Natural killer cell (primary cell): ENCODE measurements around the gene ALLC. TPM values are rescaled to one million over a fixed set of nuclear protein-coding genes. Genes with fewer than 3 reads are reported as not detected.
"Not testable (repeated sequence)": the region's sequence is repeated elsewhere in the genome, so short reads cannot be mapped to it uniquely, and the experiment has no call there.

ENCODE experiments used
- ATAC-seq, 3 donors: fragments of 150-1000 bp in 2 of 3; fragments of 200-7000 bp in 1 of 3; cut with Tn5 transposase; 1 replicate in 1 of 3; 2 replicates in 2 of 3; pipeline ENCODE4 v1.10.0; 2021; ENCODE audit warnings: mild to moderate bottlenecking in 2 of 3, moderate library complexity in 2 of 3
- DNase-seq, 2 donors: peaks; one replicate each; pipeline versions ENCODE4 v3.0.0 to v3.0.0-alpha.2; 2013 to 2021; ENCODE audit warnings: mixed read lengths in 1 of 2
- H3K27ac ChIP-seq: one replicate; pipeline ENCODE4 v1.5.1; 2013; ENCODE audit warnings: mild to moderate bottlenecking, low read length
- H3K27me3 ChIP-seq: one replicate; pipeline ENCODE4 v1.6.1; 2013; ENCODE audit warnings: low read length; ENCODE audit not compliant: control insufficient read depth, insufficient read depth
- H3K36me3 ChIP-seq: one replicate; pipeline ENCODE4 v1.6.1; 2013; ENCODE audit warnings: low read length; ENCODE audit not compliant: control insufficient read depth, insufficient read depth
- H3K4me1 ChIP-seq: one replicate; pipeline ENCODE4 v1.6.1; 2013; ENCODE audit warnings: low read length; ENCODE audit not compliant: control insufficient read depth, insufficient read depth
- H3K4me3 ChIP-seq: one replicate; pipeline ENCODE4 v1.5.1; 2013; ENCODE audit warnings: low read length
- H3K9me3 ChIP-seq: one replicate; pipeline ENCODE4 v1.6.1; 2013; ENCODE audit warnings: low read length; ENCODE audit not compliant: control insufficient read depth, insufficient read depth
- H3K27ac Mint-ChIP-seq, 2 donors: one replicate each; pipeline ENCODE4 v1.8.0; 2022; ENCODE audit warnings: mild to moderate bottlenecking in 2 of 2, mixed read lengths in 2 of 2, moderate library complexity in 1 of 2
- H3K27me3 Mint-ChIP-seq, 2 donors: one replicate each; pipeline ENCODE4 v1.8.0; 2022; ENCODE audit warnings: low read depth in 2 of 2, mixed read lengths in 2 of 2
- H3K36me3 Mint-ChIP-seq: one replicate; pipeline ENCODE4 v1.8.0; 2022; ENCODE audit warnings: mixed read lengths
- H3K4me1 Mint-ChIP-seq, 2 donors: one replicate each; pipeline ENCODE4 v1.8.0; 2022; ENCODE audit warnings: mixed read lengths in 2 of 2
- H3K4me3 Mint-ChIP-seq: one replicate; pipeline ENCODE4 v1.8.0; 2022; ENCODE audit warnings: mild to moderate bottlenecking, moderate library complexity, mixed read lengths
- H3K9me3 Mint-ChIP-seq, 2 donors: one replicate each; pipeline ENCODE4 v1.8.0; 2022; ENCODE audit warnings: mixed read lengths in 2 of 2
- CTCF ChIP-seq: fragments of 200-600 bp; IDR thresholded peaks from one replicate; pipeline ENCODE4 v1.8.0; 2022; ENCODE audit warnings: antibody characterized with exemption
- WGBS: methylation state at CpG from one replicate; pipeline ENCODE4 v1.1.7; 2013; ENCODE audit warnings: missing lambda C conversion rate; ENCODE audit not compliant: insufficient coverage; 5-methylcytosine and 5-hydroxymethylcytosine counted together
- intact Hi-C: fragments of 100-400 bp; cut with micrococcal nuclease; formaldehyde crosslinking; loops from one replicate; pipeline ENCODE4 v1.14.2; 2022
- total RNA-seq, 4 donors: library from RNA; stranded (reverse); fragments of 120-200 nt in 1 of 4; gene quantifications; one replicate each; pipeline versions ENCODE4 v1.2.3 to v1.2.4, GENCODE V29; 2013 to 2022

ALLC gene
- total RNA-seq, 3 donors from 2014 or later (not counting 1 experiment from before 2014, with no cell fraction given), result not detected

GRCh38 chr2:3655871-3656761 lies 1.9 kb upstream of the ALLC start:
- H3K36me3 ChIP-seq, result no peaks in the 10 kb centered on the region
- WGBS, result 91% methylated on average over 28 of the region's 28 CpGs

GRCh38 chr2:3656762-3657721 lies 958 bp upstream of the ALLC start:
- H3K4me3 Mint-ChIP-seq, result no peak overlapping the region
- H3K36me3 Mint-ChIP-seq, result no peaks in the 10 kb centered on the region
- H3K4me1 ChIP-seq, result peaks cover 2% of the 10 kb centered on the region
- no peaks in the 10 kb centered on the region for H3K36me3 ChIP-seq
- no peak overlapping the region for H3K4me3 ChIP-seq
- no peaks in the 10 kb centered on the region for H3K27me3 ChIP-seq
- ATAC-seq (no peak), DNase-seq (no peak)
- no peak overlapping the region for H3K27ac Mint-ChIP-seq
- H3K9me3 Mint-ChIP-seq, result no peaks in the 10 kb centered on the region
- H3K4me1 Mint-ChIP-seq, result peaks cover under 1 to 2% of the 10 kb centered on the region in 2 donors
- H3K9me3 ChIP-seq, result no peaks in the 10 kb centered on the region
- H3K27me3 Mint-ChIP-seq, result peaks cover 0 to 3% of the 10 kb centered on the region in 2 donors
- intact Hi-C loops, result loop anchor here (10.0 kb wide), 1 partner anchor 1542 kb away; no protein-coding TSS in a partner anchor
- TF ChIP-seq CTCF, result no peak
- 75% methylated on average over 36 of the region's 36 CpGs for WGBS
- no peak overlapping the region for H3K27ac ChIP-seq

More at GRCh38 chr2:3655871-3656761, 1.9 kb upstream of the ALLC start:
- H3K9me3 ChIP-seq, result no peaks in the 10 kb centered on the region
- Mint-ChIP-seq H3K9me3 (no peaks in the 10 kb centered on the region), H3K27ac (no peak overlapping the region), H3K4me3 (no peak overlapping the region), H3K27me3 (peaks cover 0 to 5% of the 10 kb centered on the region in 2 donors), H3K4me1 (peaks cover 10 to 11% of the 10 kb centered on the region in 2 donors), H3K36me3 (no peaks in the 10 kb centered on the region)
- no peak for DNase-seq
- H3K4me1 ChIP-seq, result peaks cover 10% of the 10 kb centered on the region
- H3K27ac ChIP-seq, result no peak overlapping the region
- intact Hi-C loops, result loop anchor here (10.0 kb wide), 1 partner anchor 1541 kb away; no protein-coding TSS in a partner anchor
- no peak overlapping the region for H3K4me3 ChIP-seq
- ATAC-seq, result no peak
- no peaks in the 10 kb centered on the region for H3K27me3 ChIP-seq
- no peak for TF ChIP-seq CTCF

- intact Hi-C loops, result loop anchor here (10.0 kb wide), 1 partner anchor 1545 kb away; no protein-coding TSS in a partner anchor
- Mint-ChIP-seq H3K27ac (no peak overlapping the region), H3K36me3 (no peaks in the 10 kb centered on the region), H3K4me3 (no peak overlapping the region), H3K9me3 (no peaks in the 10 kb centered on the region), H3K4me1 (no peaks in the 10 kb centered on the region), H3K27me3 (peaks cover 0 to 2% of the 10 kb centered on the region in 2 donors)
- 77% methylated on average over 25 of the region's 26 CpGs for WGBS
- H3K27me3 ChIP-seq, result no peaks in the 10 kb centered on the region
- H3K36me3 ChIP-seq, result no peaks in the 10 kb centered on the region
- DNase-seq (no peak), ATAC-seq (no peak)
- no peak for TF ChIP-seq CTCF
- H3K4me3 ChIP-seq, result no peak overlapping the region
- no peaks in the 10 kb centered on the region for H3K9me3 ChIP-seq
- no peaks in the 10 kb centered on the region for H3K4me1 ChIP-seq
- H3K27ac ChIP-seq, result no peak overlapping the region
Measured at GRCh38 chr2:3659447-3660432, 1.7 kb downstream of the ALLC start.

- intact Hi-C loops, ATAC-seq, H3K9me3 ChIP-seq, H3K27me3 ChIP-seq, H3K9me3 Mint-ChIP-seq, H3K4me3 ChIP-seq, H3K4me3 Mint-ChIP-seq, H3K27ac Mint-ChIP-seq, H3K36me3 ChIP-seq, H3K4me1 Mint-ChIP-seq, H3K4me1 ChIP-seq, H3K27me3 Mint-ChIP-seq, H3K36me3 Mint-ChIP-seq, H3K27ac ChIP-seq, DNase-seq: not testable (repeated sequence)
- 80% methylated on average over 7 of the region's 7 CpGs for WGBS
Measured at GRCh38 chr2:3660640-3661039, 2.6 kb downstream of the ALLC start.
